Neuronal stem cell (in vitro differentiated cells): ENCODE data around the gene HIKESHI.

Experiments used
- DNase-seq: peaks from one replicate; pipeline ENCODE4 v3.0.0-alpha.2; 2013; ENCODE audit warnings: low spot score
- H2AFZ ChIP-seq: one replicate; pipeline ENCODE4 v1.6.1; 2013; ENCODE audit warnings: mild to moderate bottlenecking, low read length, inconsistent platforms
- H2AK5ac ChIP-seq: 2 replicates; pipeline ENCODE4 v1.6.1; 2013; ENCODE audit warnings: low read depth, mild to moderate bottlenecking, inconsistent platforms, low read length, moderate library complexity, mixed read lengths
- H2BK120ac ChIP-seq: 2 replicates; pipeline ENCODE4 v1.6.1; 2013; ENCODE audit warnings: low read depth, mild to moderate bottlenecking, inconsistent platforms, low read length, moderate library complexity, mixed read lengths
- H2BK12ac ChIP-seq: one replicate; pipeline ENCODE4 v1.6.1; 2013; ENCODE audit warnings: low read length, inconsistent platforms
- H2BK15ac ChIP-seq: 2 replicates; pipeline ENCODE4 v1.6.1; 2013; ENCODE audit warnings: mild to moderate bottlenecking, low read length, inconsistent platforms, mixed read lengths
- H2BK5ac ChIP-seq: one replicate; pipeline ENCODE4 v1.6.1; 2013; ENCODE audit warnings: inconsistent platforms, mild to moderate bottlenecking, low read length, moderate library complexity
- H3K14ac ChIP-seq: one replicate; pipeline ENCODE4 v1.6.1; 2013; ENCODE audit warnings: low read length, inconsistent platforms
- H3K18ac ChIP-seq: 2 replicates; pipeline ENCODE4 v1.6.1; 2013; ENCODE audit warnings: low read length, inconsistent platforms
- H3K23ac ChIP-seq: 2 replicates; pipeline ENCODE4 v1.6.1; 2013; ENCODE audit warnings: low read depth, mild to moderate bottlenecking, mixed read lengths, low read length, inconsistent platforms; ENCODE audit not compliant: poor library complexity
- H3K27ac ChIP-seq: replicated peaks from 3 replicates; pipeline ENCODE4 v1.5.1; 2013; ENCODE audit warnings: low read length, inconsistent platforms
- H3K27me3 ChIP-seq, 3 experiments: 2 replicates each; pipeline ENCODE4 v1.6.1; 2013; ENCODE audit warnings: low read length in 3 of 3, mild to moderate bottlenecking in 2 of 3, inconsistent platforms in 1 of 3, low read depth in 1 of 3, mixed read lengths in 1 of 3, moderate library complexity in 1 of 3; ENCODE audit not compliant: control insufficient read depth in 3 of 3, insufficient read depth in 3 of 3
- H3K36me3 ChIP-seq, 2 donors: replicated peaks in 1 of 2; 2 replicates each; pipeline ENCODE4 v1.6.1; 2013; ENCODE audit warnings: low read length in 2 of 2; ENCODE audit not compliant: control insufficient read depth in 2 of 2, insufficient read depth in 2 of 2
- H3K4ac ChIP-seq: 2 replicates; pipeline ENCODE4 v1.6.1; 2013; ENCODE audit warnings: inconsistent platforms, mild to moderate bottlenecking, low read length, moderate library complexity
- H3K4me1 ChIP-seq, 2 donors: 1 replicate in 1 of 2; 2 replicates in 1 of 2; pipeline ENCODE4 v1.6.1; 2013; ENCODE audit warnings: low read length in 2 of 2, low read depth in 1 of 2; ENCODE audit not compliant: control insufficient read depth in 2 of 2, insufficient read depth in 1 of 2
- H3K4me2 ChIP-seq: one replicate; pipeline ENCODE4 v1.6.1; 2013; ENCODE audit warnings: mild to moderate bottlenecking, low read length, inconsistent platforms; ENCODE audit not compliant: insufficient read depth, poor library complexity, severe bottlenecking
- H3K4me3 ChIP-seq, 2 donors: 2 replicates each; pipeline ENCODE4 v1.5.1; 2013; ENCODE audit warnings: low read length in 2 of 2, mild to moderate bottlenecking in 2 of 2, inconsistent platforms in 1 of 2, moderate library complexity in 1 of 2
- H3K79me1 ChIP-seq: one replicate; pipeline ENCODE4 v1.6.1; 2013; ENCODE audit warnings: low read depth, mild to moderate bottlenecking, inconsistent platforms, low read length, moderate library complexity
- H3K9ac ChIP-seq: one replicate; pipeline ENCODE4 v1.6.1; 2013; ENCODE audit warnings: mild to moderate bottlenecking, low read depth, low read length, inconsistent platforms; ENCODE audit not compliant: poor library complexity
- H3K9me3 ChIP-seq, 2 donors: replicated peaks in 1 of 2; 2 replicates each; pipeline versions ENCODE3 to v1.6.1; 2013; ENCODE audit warnings: low read length in 2 of 2, mild to moderate bottlenecking in 2 of 2, inconsistent platforms in 1 of 2, low read depth in 1 of 2, mixed read lengths in 1 of 2, moderate library complexity in 1 of 2; ENCODE audit not compliant: control insufficient read depth in 2 of 2, insufficient read depth in 1 of 2
- H4K8ac ChIP-seq: one replicate; pipeline ENCODE4 v1.6.1; 2013; ENCODE audit warnings: low read depth, mild to moderate bottlenecking, inconsistent platforms, low read length, moderate library complexity
- H4K91ac ChIP-seq: one replicate; pipeline ENCODE4 v1.6.1; 2013; ENCODE audit warnings: low read length, low read depth, mild to moderate bottlenecking, inconsistent platforms; ENCODE audit not compliant: poor library complexity
- WGBS, 2 donors: extraction: QIAGEN DNeasy Blood & Tissue Kit; methylation state at CpG; one replicate each; pipeline ENCODE4 v1.1.7; 2013; ENCODE audit warnings: missing lambda C conversion rate in 2 of 2, mixed read lengths in 1 of 2; ENCODE audit not compliant: insufficient read length in 2 of 2, insufficient replicate concordance in 1 of 2; ENCODE audit errors: extremely low coverage in 2 of 2; 5-methylcytosine and 5-hydroxymethylcytosine counted together

HIKESHI gene

GRCh38 chr11:86275493-86276370 lies 26.3 kb upstream of the HIKESHI start:
- H3K27me3 ChIP-seq, result no peaks in the 10 kb centered on the region
- DNase-seq, result no peak
- H4K91ac ChIP-seq, result no peak overlapping the region
- no peaks in the 10 kb centered on the region for H3K4me1 ChIP-seq
- H2AFZ ChIP-seq, result no peak overlapping the region
- no peaks in the 10 kb centered on the region for H3K9me3 ChIP-seq
- no peak overlapping the region for H3K14ac ChIP-seq
- no peak overlapping the region for H3K4ac ChIP-seq
- no peak overlapping the region for H3K4me2 ChIP-seq
- no peak overlapping the region for H4K8ac ChIP-seq
- H3K4me3 ChIP-seq, result no peak overlapping the region
- WGBS, 2 donors, result no CpG with 5 or more reads among the region's 2 CpGs
- peaks cover 7 to 90% of the 10 kb centered on the region in 2 donors for H3K36me3 ChIP-seq
- H3K23ac ChIP-seq, result no peak overlapping the region
- no peak overlapping the region for H3K27ac ChIP-seq
- H3K9ac ChIP-seq, result no peak overlapping the region
- no peak overlapping the region for H2BK15ac ChIP-seq
- H2BK120ac ChIP-seq, result no peak overlapping the region
- H2BK12ac ChIP-seq, result no peak overlapping the region
- no peak overlapping the region for H2BK5ac ChIP-seq
- no peak overlapping the region for H3K18ac ChIP-seq
- H3K79me1 ChIP-seq, result no peaks in the 10 kb centered on the region
- no peak overlapping the region for H2AK5ac ChIP-seq

DNA sequence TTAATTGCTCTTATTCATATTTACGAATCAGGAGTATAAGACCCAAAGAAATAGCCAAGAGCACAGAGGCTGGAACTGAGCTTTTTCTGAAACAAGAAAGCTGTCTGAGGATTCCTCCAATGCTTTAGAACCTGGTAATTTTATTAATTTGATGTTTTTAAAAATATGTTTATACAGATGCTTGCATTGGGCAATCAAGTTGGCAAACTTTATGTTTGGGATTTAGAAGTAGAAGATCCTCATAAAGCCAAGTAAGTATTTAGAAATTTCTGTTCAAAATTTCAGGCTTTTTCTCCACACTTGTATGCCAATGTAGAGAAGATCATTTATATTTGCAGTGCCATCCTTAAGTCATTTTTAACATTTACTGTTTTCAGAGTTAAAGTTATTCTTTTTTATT lies 24.3 kb upstream of the HIKESHI start:
- H3K4me2 ChIP-seq, result no peak overlapping the region
- H2BK5ac ChIP-seq, result no peak overlapping the region
- no peak overlapping the region for H2AK5ac ChIP-seq
- no peak overlapping the region for H3K14ac ChIP-seq
- H3K36me3 ChIP-seq, result peaks cover 7 to 78% of the 10 kb centered on the region in 2 donors
- H3K27ac ChIP-seq, result no peak overlapping the region
- H2AFZ ChIP-seq, result no peak overlapping the region
- no peak overlapping the region for H3K23ac ChIP-seq
- DNase-seq, result no peak
- no peak overlapping the region for H2BK120ac ChIP-seq
- no peaks in the 10 kb centered on the region for H3K4me1 ChIP-seq
- H3K27me3 ChIP-seq, result no peaks in the 10 kb centered on the region
- H3K18ac ChIP-seq, result no peak overlapping the region
- WGBS, 2 donors, result no CpG with 5 or more reads among the region's 1 CpG
- H3K9me3 ChIP-seq, result no peaks in the 10 kb centered on the region
- H4K91ac ChIP-seq, result no peak overlapping the region
- H3K9ac ChIP-seq, result no peak overlapping the region
- no peak overlapping the region for H3K4ac ChIP-seq
- no peak overlapping the region for H2BK15ac ChIP-seq
- no peak overlapping the region for H3K4me3 ChIP-seq
- no peak overlapping the region for H4K8ac ChIP-seq
- H3K79me1 ChIP-seq, result no peaks in the 10 kb centered on the region
- no peak overlapping the region for H2BK12ac ChIP-seq

- Histone ChIP-seq H2BK5ac (no peak overlapping the region), H3K36me3 (peaks cover 7 to 74% of the 10 kb centered on the region in 2 donors), H3K79me1 (no peaks in the 10 kb centered on the region), H3K27ac (no peak overlapping the region), H2BK120ac (no peak overlapping the region), H2BK12ac (no peak overlapping the region), H4K8ac (no peak overlapping the region), H3K27me3 (no peaks in the 10 kb centered on the region), H2AFZ (no peak overlapping the region), H4K91ac (no peak overlapping the region), H3K23ac (no peak overlapping the region), H3K4me2 (no peak overlapping the region), H3K9ac (no peak overlapping the region), H3K4me1 (no peaks in the 10 kb centered on the region), H2BK15ac (no peak overlapping the region), H3K4ac (no peak overlapping the region), H3K4me3 (no peak overlapping the region), H3K9me3 (no peaks in the 10 kb centered on the region), H2AK5ac (no peak overlapping the region), H3K14ac (no peak overlapping the region), H3K18ac (no peak overlapping the region)
- no peak for DNase-seq
- WGBS, 2 donors, result no CpG with 5 or more reads among the region's 8 CpGs
These were observed 23.8 kb upstream of the HIKESHI start for GRCh38 chr11:86278226-86278625.

GRCh38 chr11:86279747-86280146 lies 22.3 kb upstream of the HIKESHI start:
- Histone ChIP-seq H4K91ac (no peak overlapping the region), H3K4me2 (no peak overlapping the region), H3K36me3 (peaks cover 11 to 76% of the 10 kb centered on the region in 2 donors), H3K23ac (no peak overlapping the region), H3K79me1 (no peaks in the 10 kb centered on the region), H2BK12ac (no peak overlapping the region), H3K18ac (no peak overlapping the region), H3K14ac (no peak overlapping the region), H2AK5ac (no peak overlapping the region), H3K9ac (no peak overlapping the region), H2BK15ac (no peak overlapping the region), H2AFZ (no peak overlapping the region), H2BK120ac (no peak overlapping the region), H3K9me3 (no peaks in the 10 kb centered on the region), H4K8ac (no peak overlapping the region), H3K4me3 (no peak overlapping the region), H3K27me3 (no peaks in the 10 kb centered on the region), H2BK5ac (no peak overlapping the region), H3K4me1 (no peaks in the 10 kb centered on the region), H3K27ac (no peak overlapping the region), H3K4ac (no peak overlapping the region)
- WGBS, 2 donors, result no CpG with 5 or more reads among the region's 3 CpGs
- DNase-seq, result no peak
